CD4-positive, alpha-beta T cell treated with Interleukin-6 at 100 ng/mL for 8 hours (primary cell): ENCODE measurements around the gene LAMB2.

Source experiments
- DNase-seq: peaks from one replicate; pipeline ENCODE4 v3.0.0-alpha.2; 2020; ENCODE audit warnings: mixed read lengths, low spot score

Gene LAMB2

DNA sequence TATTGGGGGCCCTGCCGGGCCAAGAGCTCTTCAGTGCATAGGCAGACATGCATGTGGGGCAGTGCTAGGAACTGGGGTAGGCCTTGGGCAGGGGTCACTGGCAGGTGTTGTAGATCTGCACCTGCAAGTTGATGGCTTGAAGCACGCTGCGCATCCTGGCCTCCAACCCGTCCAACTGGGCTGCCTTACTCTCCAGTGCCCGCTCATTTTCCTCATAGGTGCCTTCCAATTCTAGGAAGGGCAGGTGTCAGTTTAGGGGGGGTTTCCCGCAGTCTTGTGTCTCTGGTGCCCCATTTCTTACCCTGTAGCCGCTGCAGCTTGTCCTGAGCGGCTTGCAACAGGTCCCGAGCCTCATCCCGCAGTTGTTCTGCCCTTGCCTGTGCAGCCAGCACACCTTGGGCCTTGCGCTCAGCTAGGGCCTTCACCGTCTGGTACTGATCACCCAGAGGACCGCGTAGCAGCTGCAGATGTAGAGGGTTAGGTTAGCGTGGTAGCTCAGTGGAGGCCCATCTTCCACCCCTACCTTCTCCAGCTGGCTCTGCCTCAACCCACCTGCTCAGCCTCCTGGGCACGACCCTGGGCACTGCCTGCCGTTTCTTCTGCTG lies 11.6 kb downstream of the LAMB2 start:
- DNase-seq, result no peak

DNA sequence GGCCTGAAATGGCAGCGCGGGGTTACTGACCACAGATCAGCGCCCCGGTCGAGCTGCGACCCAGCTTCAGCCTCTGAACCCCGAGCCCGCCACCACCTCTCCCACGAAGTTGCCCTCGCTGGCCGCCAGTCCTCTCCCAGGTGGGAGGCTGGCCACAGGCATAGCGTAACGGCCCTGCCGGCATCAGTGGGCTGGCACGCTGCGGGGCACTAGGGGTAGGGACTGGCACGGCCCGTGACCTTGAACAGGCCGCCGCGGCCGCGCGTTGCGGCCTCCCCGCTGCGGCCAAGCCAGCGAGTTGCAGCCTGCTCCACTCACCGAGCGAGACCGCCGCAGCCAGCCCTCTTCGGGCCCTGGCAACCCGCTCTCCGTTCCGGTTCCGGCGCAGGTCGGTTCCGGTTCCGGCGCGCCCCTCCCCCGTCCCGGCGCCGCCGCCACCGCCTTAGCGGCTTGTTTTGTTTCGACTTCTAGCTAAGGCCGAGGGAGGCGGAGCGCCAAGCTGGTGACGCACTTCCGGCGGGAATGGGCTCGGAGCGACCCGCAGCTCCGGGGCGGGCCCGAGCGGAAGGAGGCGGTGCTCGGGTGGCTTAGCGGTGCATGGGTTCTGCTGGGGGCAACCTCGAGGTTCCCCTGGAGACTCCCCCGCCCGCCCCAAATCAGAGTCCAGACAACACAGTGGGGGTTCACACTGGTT lies 12.3 kb downstream of the LAMB2 start, which contains the start of gene USP19:
USP19 (minus strand) TSS at position 386 of the 694 bp plus-strand sequence. CDS start 1,678 bp downstream, outside the sequence.
- peak; percentile 93 for DNase-seq

DNA sequence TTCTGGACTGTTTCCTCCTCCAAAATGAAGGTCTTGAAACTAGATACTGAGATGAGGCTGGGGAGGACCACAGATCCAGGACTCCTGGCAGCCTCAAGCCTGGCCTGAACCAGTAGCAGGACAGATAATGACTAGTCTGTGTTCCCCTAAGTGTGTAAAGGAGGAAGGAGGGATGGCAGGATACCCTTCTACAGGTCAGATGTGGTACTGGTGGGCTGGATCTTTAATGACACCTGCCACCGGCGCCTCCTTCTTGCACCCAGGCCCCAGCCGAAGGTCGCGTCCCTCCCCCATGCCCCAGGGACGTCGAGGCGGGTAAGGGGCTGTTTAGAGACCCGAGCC lies 12.8 kb downstream of the LAMB2 start:
- DNase-seq, result no peak

DNA sequence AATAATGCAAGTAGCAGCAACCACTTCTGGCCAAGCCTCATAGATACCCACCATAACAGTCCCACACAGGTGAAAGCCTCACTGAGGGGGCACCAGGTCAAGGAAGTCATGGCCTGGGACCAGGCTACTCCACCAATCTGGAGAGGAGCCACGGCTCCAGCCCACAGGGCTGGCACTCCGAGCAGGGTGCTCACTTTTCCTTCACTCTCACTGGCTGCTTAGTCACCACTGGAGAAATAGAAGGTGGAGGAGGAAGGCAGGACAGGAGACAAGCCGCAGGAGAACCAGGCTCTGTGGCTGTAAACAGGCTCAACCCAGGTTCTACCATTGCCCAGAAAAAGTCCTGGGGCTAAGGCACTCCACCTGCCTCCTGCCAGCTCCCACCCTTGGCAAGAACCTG lies 13.4 kb downstream of the LAMB2 start:
- DNase-seq, result no peak

DNA sequence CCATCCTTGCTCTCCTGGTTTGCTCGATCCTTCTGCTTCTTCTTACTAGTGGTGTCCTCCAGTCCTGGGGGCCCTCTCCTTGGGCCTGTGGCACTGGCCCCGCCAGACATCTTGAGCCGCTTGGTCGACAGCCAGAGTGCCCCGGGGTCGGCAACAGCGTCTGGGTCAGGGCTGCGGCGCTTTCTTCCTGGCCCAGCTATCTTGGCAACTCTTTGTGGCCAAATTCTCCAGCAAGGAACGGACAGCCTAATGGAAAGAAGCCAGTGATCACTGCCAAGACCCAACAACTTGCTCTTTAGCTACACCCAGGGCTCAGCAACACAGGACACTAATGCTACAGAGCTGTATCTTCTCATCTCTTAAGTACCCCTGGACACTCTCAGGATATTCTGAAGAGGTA lies 13.8 kb downstream of the LAMB2 start:
- DNase-seq, result no peak

DNA sequence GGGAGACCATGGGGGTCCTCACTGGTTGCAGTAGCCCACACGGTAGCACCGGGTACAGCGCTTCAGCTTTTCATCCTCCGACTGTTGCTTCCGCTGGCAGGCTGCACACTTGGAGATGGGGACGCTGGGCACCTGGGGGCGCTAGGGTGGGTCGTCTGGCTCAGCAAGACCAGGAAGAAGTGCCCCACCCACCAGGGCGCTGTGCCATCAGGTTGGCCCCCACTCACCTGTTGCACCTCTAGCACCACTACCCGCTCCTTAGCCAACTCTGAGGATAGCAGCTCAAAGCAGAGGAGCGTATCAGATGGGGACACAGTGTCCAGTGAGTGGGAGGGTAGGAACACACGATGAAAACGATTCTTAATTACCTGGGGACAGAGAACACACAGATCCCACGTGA lies 20.6 kb downstream of the LAMB2 start:
- no peak for DNase-seq

DNA sequence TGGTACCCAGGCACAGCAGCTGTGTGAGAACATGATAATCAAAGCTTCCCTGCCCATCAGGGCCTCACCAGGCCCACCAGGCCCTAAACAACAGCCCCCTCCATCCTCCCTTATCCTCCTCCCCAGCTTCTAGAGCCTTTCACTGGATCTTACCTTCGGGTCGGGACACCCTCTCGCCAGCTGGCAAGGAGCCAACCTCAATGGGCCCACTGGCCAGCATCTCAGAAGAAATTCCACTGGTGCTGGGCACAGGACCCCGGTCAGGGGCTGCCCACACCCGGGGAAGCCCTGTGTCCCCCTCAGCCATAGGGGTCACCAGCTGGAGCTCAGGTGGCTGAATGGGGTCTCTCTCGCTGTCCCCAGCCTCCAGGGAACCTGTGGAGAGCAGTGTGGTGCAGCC lies 21.5 kb downstream of the LAMB2 start:
- no peak for DNase-seq

DNA sequence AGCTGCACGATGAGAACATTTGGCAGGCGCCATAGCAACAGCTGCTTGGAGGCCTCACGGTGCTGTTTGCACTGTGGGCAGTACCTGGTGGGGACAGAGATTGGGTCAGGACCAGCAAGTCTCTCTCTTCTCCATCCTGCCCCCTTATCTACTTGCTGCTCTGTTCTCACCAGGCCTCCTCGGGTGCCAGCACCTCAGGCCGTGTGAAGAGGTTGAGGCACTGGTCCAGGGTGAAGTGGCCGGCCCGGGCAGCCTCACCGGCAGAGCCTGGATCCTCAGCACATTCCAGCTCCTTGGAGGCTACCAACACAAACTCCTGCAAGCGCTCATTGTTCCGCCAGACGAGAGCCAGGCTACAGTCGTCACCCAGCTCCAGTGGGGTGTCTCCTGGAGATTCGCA lies 22.1 kb downstream of the LAMB2 start:
- no peak for DNase-seq

DNA sequence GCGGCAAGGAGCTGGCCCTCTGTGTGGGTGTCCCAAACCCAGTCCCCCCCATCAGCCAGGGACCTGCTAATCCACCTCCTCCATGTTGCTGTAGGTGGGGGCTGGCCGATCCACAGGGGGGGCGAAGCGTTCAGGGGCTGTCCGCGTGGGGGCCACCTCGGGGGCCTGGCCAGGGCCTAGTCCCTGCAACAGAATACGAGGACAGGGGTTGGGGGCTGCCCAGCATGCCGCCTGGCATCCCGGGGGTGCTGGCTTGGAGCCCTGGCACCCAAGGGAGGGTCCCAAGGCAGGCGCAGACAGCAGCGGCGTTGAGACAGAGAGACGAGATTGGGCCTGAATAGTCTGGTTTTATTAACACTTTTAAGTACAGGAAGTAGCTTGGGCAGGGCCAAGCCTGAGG lies 24.5 kb downstream of the LAMB2 start:
- no peak for DNase-seq

DNA sequence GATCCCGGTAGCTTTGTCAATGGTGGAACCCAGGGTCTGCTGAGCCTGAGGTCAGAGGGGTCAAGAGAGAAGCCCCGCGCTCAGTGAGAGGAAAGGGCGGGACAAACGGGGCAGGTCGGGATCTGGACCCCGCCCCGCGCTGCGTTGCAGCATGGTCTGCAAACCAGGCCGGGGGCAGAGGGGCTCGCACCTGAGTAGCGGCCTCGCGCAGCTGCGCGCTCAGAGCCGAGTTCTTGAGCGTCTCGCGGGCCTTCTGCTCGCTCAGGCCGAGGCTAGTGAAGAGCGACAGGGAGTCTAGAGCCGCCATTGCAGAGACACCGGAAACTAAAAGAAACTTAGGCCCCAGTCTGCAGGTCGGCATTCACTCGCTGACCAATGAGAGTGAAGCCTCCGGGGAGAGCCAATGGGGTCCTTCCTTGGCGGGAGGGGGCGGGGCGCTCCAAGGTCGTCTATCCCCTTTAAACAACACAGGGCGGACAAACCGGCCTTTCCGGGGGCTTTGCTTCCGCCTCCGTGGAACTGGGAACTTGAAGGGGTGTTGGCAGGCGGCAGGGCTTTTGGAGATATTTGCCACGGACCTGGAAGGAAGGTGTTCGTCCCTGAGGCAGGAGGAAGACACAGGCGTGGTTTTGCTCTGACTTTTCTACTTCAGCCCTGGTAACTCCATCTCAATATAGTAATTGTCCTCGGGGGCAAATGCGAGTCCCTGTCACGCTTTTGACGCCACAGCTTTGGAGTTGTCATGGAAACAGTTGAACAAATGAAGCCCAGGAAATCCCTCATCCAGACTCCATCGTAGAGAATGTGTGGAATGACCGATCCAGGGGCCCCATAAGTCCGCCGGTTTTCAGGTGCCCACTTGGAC lies 28.2 kb downstream of the LAMB2 start, which contains the start of gene QARS1:
QARS1 (minus strand) TSS at position 331 of the 865 bp plus-strand sequence; CDS start at position 307, 24 bp downstream.
- peak; percentile 88 for DNase-seq

DNA sequence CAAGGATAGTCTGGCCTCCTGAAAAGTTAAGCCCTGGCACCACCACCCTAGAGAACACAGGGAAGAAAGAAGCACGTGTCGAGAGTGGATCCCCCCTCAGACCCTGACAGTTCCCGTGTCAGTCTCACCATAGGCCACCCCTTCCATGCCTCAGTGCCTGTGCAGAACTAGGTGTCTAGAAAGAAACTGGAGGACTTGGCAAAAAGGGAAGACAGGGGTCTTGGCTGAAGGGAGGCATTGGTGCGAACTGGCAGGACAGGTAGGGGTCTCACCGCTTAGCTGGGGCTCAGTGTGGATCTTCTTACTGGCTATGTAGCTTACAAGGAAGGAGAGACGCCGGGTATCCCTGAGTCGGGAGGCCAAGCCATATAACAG lies 28.8 kb downstream of the LAMB2 start:
- DNase-seq, result no peak

DNA sequence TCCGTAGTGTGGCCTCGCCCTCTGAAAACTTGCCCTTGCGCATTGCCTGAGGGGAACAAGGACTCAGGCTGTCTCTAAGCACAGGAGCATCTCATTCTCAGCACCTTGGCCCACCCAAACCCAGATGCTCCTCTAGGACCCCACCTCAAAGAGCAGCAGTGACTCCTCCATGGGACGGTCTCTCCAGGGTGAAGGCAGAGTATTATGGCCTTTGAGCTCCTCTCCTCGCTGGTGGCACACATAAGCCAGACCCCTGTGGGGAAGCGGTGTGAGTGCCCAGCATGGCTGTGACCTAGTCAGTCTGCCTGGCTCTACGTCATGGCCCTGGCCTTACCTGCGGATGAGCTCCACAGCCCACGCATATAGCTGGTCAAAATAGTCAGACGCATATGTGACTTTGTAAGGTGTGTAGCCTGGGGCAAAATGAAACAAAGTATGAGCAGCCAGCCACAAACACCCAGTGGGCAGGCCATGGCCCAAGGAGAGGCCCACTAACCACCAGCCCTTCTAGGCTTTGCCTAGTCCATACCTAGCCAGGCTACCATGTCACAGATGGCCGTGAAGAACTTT lies 32.7 kb downstream of the LAMB2 start:
- DNase-seq, result no peak

DNA sequence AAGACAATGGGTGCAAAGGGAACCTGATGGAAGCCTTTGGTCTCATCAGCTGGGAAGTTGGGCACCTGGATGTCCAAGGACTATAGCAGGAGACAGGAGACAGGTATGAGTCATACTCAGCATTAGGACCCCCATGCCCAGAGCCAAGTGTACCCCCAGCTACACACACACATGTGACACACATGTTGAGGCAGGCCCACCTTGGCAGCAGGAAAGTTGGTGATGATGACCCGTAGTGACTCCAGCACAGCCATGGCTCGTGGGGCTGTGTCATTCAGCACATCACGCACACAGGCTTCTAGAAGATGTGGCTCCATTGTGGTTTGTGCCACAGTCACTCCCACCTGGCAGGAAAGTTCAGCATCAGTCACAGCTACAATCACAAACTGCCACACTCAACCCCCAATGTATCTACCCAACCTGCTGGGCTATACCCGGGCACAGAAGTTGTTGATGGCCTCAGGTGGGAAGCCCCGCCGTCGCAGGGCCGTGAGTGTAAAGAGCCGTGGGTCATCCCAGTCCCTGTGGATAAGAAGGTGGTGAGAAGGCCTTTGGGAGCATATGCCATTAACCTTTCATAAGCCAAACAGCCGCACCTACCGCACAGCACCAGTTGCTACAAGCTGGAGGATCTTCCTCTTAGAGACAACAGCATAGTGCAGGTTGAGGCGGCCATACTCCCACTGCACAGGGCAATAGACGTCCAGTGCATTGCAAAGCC lies 33.8 kb downstream of the LAMB2 start:
- no peak for DNase-seq

DNA sequence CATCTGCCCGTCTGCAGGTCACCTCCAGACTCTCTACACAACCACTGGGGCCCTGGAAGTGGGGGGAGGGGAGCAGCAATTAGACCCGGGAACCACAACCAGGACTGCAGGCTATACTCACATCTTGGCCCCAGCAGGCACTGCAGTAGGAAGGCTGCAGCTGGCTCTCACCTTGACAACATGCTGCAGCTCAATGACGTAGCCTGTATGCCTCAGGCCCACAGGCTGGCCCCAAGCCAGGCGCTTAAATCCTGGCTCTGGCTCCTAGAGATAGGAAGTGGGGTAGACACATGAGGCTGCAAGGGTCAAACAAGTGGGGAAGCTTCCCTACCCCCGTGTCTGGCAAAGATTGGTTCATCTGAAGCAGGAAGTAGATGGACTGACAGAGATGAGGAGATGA lies 34.4 kb downstream of the LAMB2 start:
- DNase-seq, result no peak

DNA sequence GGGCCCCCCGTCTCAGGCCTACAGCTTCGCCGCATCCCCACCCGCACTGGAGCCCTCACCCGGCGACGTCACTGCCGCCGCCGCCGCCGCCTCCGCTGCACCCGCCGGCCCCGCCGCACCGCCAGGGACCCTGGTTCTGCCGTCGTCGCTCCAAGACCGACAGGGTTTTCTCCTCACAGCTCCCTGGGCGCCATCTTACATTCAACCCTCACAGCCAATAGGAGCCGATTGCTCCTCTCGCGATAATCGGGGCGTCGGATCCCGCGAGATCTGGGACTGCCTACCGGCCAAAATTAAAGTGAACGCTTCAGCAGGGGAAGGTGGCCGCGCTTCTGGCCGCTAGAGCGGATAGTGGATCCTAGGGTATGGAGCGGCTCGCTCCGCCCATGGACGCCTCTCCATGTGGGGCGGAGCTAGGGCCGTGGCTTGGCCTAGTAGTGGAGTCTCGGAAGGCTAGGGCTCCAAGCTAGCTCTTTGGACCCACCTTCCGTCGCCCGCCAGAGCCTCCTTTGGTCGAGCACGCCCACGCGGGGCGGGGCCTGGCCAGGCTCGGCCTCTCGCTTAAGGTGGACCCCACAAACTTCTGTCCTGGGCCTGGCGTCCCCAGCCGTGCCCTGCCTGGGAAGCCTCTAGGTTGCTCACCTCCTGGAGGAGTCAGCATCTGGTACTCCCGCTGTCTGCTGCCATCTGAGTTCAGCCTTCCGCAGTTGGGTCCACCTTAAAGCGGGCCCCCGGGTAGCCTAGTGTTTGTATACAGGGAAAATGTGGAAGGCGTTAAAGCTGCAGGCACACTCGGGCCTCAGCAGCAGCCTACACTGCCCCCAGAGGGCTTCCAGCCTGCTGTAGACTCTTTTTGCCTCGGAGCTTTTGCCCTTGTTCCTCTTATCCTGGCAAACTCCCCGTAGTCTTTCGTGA lies 38.7 kb downstream of the LAMB2 start, which contains the start of gene QRICH1:
QRICH1 (minus strand) TSS at position 219 of the 915 bp plus-strand sequence. CDS start 17,054 bp downstream, outside the sequence.
- DNase-seq, result peak; percentile 96

DNA sequence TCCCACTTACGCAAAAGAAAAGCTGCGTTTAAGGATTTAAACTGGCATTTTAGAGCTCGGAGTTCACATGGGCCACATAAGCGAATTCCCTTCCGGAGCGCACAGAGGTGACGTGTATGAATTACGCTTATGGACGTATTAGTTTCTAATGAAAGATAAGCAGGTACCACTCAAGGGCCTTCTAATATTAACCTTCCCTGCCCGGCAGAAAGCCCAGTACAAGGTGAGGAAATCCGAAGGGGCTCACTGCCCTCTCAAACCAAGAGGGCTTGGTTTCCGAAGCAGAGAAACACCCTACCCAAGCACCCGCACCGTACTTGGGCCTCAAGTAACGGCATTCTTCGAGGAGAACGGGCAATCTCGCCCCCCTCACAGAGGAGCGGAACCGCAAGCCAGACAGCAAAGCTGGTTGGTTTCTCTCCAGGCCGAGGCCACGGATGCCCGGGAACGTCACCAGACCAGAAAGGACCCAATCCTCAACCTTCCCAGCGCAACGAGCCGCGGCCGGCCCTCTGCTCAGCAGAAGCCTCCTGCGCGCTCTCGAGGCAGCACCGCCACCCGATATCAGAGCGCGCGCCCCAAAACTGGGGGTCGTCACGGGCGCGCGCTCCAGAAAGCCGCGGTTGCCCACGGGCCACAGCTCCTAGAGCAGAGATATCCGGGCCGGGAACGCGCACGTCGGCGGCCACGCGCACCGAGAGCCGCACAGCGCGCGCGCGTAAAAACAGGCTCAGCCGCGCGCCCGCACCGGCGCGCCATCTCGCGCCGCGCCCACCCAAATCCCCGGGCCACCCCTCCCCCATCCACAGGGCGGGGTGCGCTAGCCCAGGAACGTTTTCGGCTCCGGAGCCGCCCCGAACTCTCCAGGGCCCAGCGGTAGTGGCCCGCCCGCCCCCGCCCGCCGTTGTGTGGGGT lies 39.7 kb downstream of the LAMB2 start:
- peak; percentile 71 for DNase-seq

DNA sequence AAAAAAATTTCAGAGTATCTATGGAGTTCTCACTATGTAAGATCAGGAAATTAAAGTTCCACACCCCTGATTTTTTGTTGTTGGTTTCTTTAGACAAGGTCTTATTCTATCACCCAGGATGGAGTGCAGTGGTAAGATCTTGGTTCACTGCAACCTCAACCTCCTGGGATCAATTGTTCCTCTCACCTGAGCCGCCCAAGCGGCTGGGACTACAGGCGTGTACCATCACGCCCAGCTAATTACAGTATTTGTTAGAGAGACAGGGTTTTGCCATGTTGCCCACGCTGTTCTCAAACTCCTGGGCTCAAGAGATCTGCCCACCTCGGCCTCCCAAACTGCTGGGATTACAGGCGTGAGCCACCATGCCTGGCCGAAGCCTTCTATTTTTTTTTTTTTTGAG lies 51.4 kb downstream of the LAMB2 start:
- no peak for DNase-seq

DNA sequence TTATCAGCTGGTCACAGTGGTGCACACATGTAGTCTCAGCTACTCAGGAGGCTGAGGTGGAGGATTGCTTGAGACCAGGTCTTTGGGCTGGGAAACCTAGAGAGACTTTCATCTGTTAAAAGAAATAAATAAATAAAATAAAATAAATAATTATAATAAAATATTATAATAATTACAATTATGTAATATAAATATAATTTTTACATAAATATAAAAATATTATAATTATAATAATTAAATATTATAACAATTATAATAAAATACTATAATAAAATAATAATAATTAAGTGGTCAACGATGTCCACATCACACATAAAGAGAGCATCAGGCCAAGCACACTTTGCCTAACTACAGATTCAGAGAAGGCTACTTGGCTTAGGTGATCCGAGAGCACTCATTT lies 53.6 kb downstream of the LAMB2 start:
- DNase-seq, result no peak

DNA sequence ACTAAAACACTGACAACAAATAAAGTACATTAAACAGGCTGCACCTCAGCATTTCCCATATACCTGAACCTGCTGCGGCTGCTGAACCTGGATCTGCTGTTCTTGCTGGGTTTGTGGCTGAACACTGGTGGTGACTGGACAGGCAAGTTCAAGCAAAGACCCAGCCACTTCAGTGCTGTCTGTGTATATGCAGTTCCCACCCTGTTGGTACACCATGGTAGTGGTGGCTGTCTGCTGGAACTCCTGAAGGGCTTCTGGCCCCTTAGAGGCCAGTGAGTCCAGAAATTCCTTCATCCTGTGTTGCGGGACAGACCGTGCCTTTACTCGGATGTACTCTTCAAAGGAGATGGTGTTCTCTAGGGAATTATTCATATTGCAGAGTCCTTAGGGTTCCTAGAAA lies 56.2 kb downstream of the LAMB2 start:
- DNase-seq, result no peak

DNA sequence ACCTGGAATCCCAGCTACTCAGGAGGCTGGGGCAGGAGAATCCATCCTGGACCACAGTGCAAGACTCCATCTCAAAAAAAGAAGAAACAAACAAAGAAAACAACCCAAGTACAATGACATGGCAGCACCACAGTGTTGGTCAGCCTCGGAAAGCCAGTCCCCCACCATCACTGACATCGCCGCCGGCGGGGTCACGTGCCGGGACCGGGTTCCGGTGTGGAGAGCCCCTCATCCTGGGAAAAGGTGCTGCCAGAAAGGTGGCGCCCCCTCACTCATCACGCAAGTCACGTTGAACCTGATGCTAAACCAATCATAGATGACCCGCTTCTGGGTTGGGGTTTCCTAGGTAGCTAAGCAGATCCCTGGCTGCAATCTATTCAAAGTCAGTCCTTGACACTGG lies 56.7 kb downstream of the LAMB2 start:
- no peak for DNase-seq
